ENCODE data around the gene LIN28A. TPM values are rescaled to one million over a fixed set of nuclear protein-coding genes. Genes with fewer than 3 reads are reported as not detected.
"Not testable (repeated sequence)": the region's sequence is repeated elsewhere in the genome, so short reads cannot be mapped to it uniquely, and the experiment has no call there.

Gene LIN28A, protein sequence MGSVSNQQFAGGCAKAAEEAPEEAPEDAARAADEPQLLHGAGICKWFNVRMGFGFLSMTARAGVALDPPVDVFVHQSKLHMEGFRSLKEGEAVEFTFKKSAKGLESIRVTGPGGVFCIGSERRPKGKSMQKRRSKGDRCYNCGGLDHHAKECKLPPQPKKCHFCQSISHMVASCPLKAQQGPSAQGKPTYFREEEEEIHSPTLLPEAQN
- under 1 TPM; 0.06 to 0.10 (median 0.08) TPM for polyA plus RNA-seq (ENCODE audit: insufficient read depth in 1 of 5, insufficient read length in 5 of 5, low replicate concordance in 1 of 5)
- long read RNA-seq, donor 1 = 0 reads
- long read RNA-seq, donor 2 = 0 reads
- long read RNA-seq, donor 3 = 0 reads
- long read RNA-seq, donor 4 = 0 reads
- long read RNA-seq, donor 5 = 0 reads
- long read RNA-seq, donor 6 = 0 reads
- long read RNA-seq, donor 7 = 0 reads
- long read RNA-seq, donor 8 = 0 reads

- DNase-seq = no peak
These were observed at the start of gene LIN28A for GRCh38 chr1:26410706-26411623. Gene LIN28A, plus strand, starts transcription at chr1:26410817. Its CDS starts 75 bp downstream, at chr1:26410892.

- DNase-seq = no peak
These were observed 49.0 kb upstream of the LIN28A start for GRCh38 chr1:26361605-26362122.

- no peak for DNase-seq
These were observed 48.3 kb upstream of the LIN28A start for GRCh38 chr1:26362331-26362730.

DNA sequence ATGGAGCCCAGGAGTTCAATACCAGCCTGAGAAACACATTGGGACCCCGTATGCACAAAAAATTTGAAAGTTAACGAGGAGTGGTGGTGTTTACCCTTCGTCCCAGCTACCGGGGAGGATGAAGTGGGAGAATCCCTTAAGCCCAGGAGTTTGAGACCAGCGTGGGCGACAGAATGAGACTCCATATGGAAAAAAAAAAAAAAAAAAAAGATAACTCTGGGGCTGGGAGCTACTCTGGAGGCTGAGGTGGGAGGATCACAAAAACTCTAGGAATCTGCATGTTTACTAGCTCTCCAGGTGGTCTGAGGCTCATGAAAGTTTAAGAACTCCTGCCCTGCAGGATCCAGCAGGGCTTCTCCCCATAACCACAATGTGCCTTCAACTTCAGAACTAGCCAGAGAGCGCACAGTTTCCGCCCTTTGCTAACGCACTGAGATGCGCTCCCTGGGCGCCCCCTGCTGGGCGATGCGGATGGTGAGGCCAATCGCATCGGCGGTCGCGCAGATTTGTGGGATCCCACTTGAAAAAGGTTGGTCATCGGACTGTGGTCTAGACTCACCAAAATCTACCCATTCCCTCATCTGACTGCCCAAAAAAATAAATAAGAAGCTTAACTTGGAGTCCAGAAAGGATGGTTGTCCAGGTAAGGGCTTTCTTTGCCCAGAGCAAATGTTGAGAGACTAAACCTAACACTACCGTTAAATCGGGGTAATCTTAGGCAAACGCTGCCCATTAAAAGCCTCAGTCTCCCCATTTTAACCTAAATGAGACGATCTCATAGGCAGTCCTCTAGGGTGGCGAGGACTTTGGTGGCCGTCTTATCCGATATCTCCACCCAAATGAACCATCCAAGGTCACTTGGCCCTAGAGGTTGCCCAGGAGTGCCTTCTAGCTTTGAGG is 46.8 kb upstream of the LIN28A start:
- peak; percentile 40 to 52 for DNase-seq

- peak in 1 of 2 donors; percentile 35 for DNase-seq
These were observed 45.7 kb upstream of the LIN28A start for GRCh38 chr1:26364956-26365355.

DNA sequence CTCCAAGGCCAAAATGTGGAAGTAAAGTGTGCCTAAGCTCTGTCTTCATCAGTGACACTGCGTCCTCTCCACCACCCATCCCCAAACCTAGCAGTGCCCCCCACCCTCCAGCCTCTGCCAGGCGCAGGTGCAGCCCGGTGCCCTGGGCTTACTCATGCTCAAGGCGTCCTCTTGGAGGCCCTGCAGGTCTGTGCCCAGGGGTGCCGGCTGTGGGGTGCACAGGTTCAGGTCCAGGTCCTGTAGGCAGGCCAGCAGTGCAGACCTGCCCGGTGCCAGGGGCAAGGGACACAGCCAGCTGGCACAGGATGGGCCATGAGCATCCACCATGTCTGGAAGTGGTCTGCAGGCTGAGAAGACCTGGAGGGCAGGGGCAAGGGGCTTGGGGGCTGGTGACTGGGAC is 43.2 kb upstream of the LIN28A start:
- no peak for DNase-seq

DNA sequence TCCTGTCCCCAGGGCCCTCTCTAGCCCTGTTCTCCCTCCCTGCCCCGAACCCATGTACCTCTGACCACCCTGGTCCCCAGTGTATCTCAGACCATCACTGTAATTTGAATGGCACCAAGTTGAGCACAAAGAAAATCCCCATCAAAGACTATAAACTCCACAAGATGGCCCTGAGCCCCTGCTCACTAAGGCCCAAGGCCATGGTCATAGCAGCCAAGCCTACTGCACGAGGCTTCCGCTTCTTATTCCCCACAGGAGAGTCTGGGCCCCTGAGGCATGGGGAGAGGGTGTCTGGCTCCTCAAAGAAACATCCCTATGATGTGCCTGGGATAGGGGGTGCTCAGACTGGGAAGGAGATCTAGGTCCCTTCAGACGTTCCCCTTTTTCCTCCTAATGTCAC is 42.6 kb upstream of the LIN28A start:
- no peak for DNase-seq

DNA sequence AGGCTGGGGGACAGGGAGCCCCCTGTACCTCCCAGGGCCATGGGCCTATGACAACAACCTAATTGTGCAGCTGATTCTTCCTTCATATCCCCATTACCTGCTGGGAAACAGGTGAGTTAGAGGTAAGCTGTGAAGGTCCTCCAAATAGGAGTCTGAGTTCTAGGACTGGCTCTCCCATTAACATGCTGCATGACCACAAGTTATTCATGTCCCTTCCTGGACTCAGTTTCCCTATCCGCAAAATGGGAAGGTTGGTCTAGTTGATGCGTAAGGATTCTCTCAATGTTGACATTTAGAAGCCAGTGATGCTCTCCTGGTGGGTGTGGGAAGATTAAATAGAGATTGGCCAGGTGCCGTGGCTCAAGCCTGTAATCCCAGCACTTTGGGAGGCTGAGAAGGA is 42.1 kb upstream of the LIN28A start:
- no peak for DNase-seq

DNA sequence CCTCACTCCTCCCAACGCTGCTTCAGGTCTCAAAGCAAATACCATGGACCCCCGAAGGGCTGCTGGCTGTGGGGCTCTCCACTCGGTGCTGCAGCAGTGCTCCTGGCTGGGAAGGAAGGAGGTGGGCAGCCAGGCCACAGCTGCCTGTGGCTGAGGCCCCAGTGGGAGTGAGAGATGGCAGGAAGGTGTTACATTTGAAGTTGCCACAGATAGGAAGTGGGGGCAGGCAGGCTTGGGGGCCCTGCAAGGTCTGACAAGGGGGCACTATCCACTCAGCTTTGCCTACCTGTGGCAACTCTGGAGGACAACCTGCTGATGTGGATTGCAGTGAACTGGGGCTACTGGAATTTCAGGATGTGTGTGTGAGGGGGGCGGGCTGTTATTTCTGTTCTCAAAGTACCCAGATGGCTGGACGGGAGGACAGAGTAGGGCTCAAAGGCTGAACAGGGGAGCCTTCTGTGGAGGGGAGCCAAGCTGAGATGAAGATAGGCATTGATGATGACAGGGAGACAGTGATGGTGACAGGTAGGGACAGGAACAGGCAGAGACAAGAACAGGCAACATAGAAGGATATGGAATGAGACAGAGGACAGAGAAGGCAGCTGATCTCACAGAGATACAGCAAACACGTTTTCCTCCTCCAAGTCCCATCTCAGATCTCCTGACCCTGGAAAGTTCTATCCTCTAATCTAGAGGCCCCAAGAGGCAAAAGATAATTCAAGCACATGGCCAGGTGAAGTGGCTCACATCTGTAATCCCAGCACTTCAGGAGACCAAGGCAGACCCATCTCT is 39.8 kb upstream of the LIN28A start:
- no peak for DNase-seq

- no peak for DNase-seq
These were observed 38.6 kb upstream of the LIN28A start for GRCh38 chr1:26372039-26372438.

- not testable (repeated sequence) for DNase-seq
These were observed 38.0 kb upstream of the LIN28A start, which contains the start of gene ZNF683 for GRCh38 chr1:26372611-26373010. Gene ZNF683, minus strand, starts transcription at chr1:26372750. Its CDS starts 4,179 bp downstream, at chr1:26368571.

DNA sequence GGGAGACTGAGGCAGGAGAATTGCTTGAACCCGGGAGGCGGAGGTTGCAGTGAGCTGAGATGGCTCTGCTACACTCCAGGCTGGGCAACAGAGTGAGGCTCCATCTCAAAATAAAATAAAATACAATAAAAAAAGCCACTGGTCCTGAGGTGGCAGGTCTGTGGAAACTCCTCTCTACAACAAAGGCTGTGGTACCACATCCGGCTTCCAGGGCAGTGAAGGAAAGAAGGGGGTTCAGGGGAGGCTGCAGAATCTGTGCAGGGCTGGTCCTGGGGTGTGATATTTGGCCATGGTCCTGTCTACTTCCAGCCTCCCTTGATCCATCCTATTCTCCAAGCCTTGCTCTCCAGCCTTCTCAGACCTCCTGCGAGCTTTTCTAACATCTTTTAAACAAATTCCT is 37.3 kb upstream of the LIN28A start:
- DNase-seq = no peak

DNA sequence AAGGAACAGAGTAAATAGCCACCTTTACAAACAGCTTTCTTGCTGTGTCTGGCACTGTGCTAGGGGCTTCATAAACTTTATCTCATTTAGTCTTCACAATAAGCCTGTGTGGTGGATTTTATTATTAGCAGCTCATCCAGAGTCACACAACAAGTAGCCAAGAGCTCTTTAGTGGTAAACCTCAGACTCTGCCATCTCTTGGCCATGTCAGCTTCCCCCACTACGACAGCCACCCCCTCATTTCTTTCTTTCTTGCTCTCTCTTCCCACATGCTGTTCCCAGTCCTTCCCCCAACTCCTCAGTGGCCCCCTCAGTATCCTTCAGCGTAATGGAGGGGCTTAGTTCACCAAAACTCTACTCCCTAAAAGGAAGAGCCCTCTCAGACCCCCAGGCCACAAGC is 36.8 kb upstream of the LIN28A start:
- DNase-seq = no peak

DNA sequence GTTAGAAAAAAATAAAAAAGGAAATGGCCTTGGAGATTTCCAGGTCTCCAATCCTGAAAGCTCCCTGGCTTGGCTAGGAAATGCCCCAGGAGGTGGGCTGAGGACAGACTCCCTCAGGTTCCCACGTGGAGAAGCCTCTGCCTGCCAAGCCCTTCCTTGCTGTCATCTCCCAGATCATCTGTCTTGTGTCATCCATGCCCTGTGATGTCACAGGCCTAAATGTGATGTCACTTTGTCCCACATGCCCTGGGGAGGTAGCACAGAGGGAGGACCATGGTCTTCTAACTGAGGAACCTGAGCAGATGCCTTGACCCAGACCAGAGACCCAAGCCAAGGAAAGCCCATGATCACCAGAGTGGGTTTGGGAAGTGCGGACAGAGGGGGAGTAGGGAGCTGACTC is 36.3 kb upstream of the LIN28A start:
- DNase-seq = not testable (repeated sequence)

- DNase-seq = no peak
These were observed 35.5 kb upstream of the LIN28A start for GRCh38 chr1:26375081-26375480.

GRCh38 chr1:26376050-26376449 is 34.6 kb upstream of the LIN28A start:
- no peak for DNase-seq

GRCh38 chr1:26378088-26378878 is 32.3 kb upstream of the LIN28A start:
- no peak for DNase-seq

DNA sequence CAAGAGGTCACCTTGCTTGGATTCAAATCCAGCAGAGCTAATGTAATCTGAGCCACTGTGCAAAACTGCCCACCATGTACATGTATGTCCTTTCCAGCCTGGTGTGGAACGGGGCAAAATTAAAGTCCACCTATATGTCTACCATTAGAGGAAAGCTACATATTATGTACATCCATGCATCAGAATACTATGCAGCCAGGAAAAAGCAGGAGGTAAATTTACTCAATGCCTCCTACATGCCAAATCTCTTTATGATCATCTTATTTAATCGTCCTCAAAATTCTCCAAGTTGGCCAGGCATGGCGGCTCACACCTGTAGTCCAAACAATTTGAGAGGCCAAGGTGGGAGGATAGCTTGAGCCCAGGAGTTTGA is 31.8 kb upstream of the LIN28A start:
- DNase-seq = no peak

GRCh38 chr1:26384076-26384475 is 26.5 kb upstream of the LIN28A start:
- DNase-seq = no peak

- DNase-seq = not testable (repeated sequence)
These were observed 25.6 kb upstream of the LIN28A start for GRCh38 chr1:26385063-26385462.
